ENCODE data around the gene RARA. TPM values are rescaled to one million over a fixed set of nuclear protein-coding genes. Genes with fewer than 3 reads are reported as not detected.

The RARA gene
- total RNA-seq, 1 experiment from 2014 or later: 25.4 TPM

DNA sequence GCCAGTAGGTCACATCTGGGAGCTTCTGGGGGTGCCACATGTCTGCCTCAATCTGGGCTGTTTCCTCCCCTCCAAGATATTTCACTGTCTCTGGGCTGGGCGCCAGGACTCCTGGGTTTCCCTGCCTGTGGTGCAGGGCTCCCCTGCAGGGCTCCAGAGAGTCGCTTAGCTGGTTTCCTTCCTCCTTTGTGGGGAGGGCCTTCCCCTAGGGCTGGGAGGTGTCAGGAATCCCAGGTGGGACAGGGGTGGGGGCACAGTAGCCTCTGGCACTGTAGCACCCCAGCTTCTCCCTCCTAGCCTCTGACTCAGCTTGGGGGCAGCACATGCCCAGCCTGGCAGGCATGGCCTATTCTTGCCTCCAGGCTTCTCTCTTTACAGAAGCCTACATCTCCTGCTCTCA, 2.6 kb downstream of the RARA start:
- BruUV-seq (replicated peaks): no TSS peak
- Histone ChIP-seq H3K27ac (ENCODE audit: low read depth, low read length, poor library complexity, severe bottlenecking) (peak overlapping the region; percentile 67), H3K9me3 (ENCODE audit: low read depth, low read length, poor library complexity, severe bottlenecking) (no peaks in the 10 kb centered on the region), H3K27me3 (replicated peaks; ENCODE audit: insufficient read depth, low read depth, low read length, poor library complexity) (no peaks in the 10 kb centered on the region), H3K4me3 (ENCODE audit: low read depth, low read length, poor library complexity, severe bottlenecking) (no peak overlapping the region), H3K36me3 (ENCODE audit: insufficient read depth, low read length, poor library complexity, severe bottlenecking) (no peaks in the 10 kb centered on the region), H3K4me1 (ENCODE audit: insufficient read depth, low read length, poor library complexity, severe bottlenecking) (peaks cover 63% of the 10 kb centered on the region)
- peak; percentile 60 for DNase-seq (ENCODE audit: low spot score)
- POLR2A ChIA-PET (ENCODE audit: low non-redundant PET): no interaction called here
- CTCF ChIA-PET: interaction anchor here (0.6 kb wide), 1 partner anchor 1325 kb away, joined by 8 read pairs; no protein-coding TSS in a partner anchor
- TF ChIP-seq EZH2 (IDR thresholded peaks at IDR 0.05; ENCODE audit: borderline replicate concordance, low read depth, low read length, poor library complexity, severe bottlenecking) (no peak), CTCF (conservative IDR thresholded peaks at IDR 0.05; ENCODE audit: low read depth, low read length) (no peak)
- intact Hi-C loops (cut with micrococcal nuclease; ENCODE audit: unreplicated experiment): no loop called here

GRCh38 chr17:40312131-40312731, 3.3 kb downstream of the RARA start:
- no TSS peak for BruUV-seq (replicated peaks)
- Histone ChIP-seq H3K36me3 (ENCODE audit: insufficient read depth, low read length, poor library complexity, severe bottlenecking) (no peaks in the 10 kb centered on the region), H3K27ac (ENCODE audit: low read depth, low read length, poor library complexity, severe bottlenecking) (peak overlapping the region; percentile 67), H3K4me1 (ENCODE audit: insufficient read depth, low read length, poor library complexity, severe bottlenecking) (peaks cover 62% of the 10 kb centered on the region), H3K4me3 (ENCODE audit: low read depth, low read length, poor library complexity, severe bottlenecking) (no peak overlapping the region), H3K9me3 (ENCODE audit: low read depth, low read length, poor library complexity, severe bottlenecking) (no peaks in the 10 kb centered on the region), H3K27me3 (replicated peaks; ENCODE audit: insufficient read depth, low read depth, low read length, poor library complexity) (no peaks in the 10 kb centered on the region)
- intact Hi-C loops (cut with micrococcal nuclease; ENCODE audit: unreplicated experiment): no loop called here
- ChIA-PET POLR2A (ENCODE audit: low non-redundant PET) (interaction anchor here (0.7 kb wide), 1 partner anchor 27 kb away, joined by 3 read pairs; no protein-coding TSS in a partner anchor), CTCF (interaction anchor here (0.6 kb wide), 1 partner anchor 1325 kb away, joined by 8 read pairs; no protein-coding TSS in a partner anchor)
- DNase-seq (ENCODE audit: low spot score): no peak
- TF ChIP-seq EZH2 (IDR thresholded peaks at IDR 0.05; ENCODE audit: borderline replicate concordance, low read depth, low read length, poor library complexity, severe bottlenecking) (no peak), CTCF (conservative IDR thresholded peaks at IDR 0.05; ENCODE audit: low read depth, low read length) (no peak)

DNA sequence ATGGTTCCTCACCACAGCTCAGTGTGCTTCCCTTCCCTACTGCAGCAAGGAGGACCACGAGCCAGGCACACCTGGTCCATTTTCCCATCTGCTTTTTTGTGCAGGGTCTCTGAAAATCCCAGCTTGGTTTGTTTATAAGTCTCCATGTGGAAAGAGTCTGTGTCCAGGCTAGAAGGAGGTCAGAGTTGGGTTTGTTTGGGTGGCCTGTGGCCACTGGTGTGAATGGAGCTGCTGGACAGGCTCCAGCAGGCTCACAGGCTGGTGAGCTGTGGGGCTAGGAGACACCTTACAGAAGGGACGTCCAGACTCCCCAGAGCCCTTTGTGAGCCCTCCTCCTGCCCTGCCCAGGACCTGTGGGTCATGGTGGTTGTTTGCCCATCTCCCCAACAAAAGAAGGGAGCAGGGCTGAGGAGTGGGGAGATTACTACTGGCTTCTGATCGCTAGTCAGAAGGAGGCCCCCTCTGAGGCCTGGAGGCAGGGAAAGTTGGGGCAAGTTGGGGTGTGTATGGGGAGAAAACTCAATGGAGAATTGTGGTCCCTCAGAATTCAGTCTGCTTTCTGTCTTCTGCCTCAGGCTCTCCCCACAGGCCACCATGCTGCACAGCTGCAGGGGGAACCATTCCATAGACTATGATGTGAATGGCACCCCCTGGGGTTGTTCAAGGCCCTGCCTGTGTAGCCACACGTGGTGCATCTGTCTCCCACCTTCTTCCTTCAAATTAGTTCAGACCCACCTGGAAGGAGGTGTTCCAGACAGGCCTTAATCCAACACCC, 4.1 kb downstream of the RARA start:
- Histone ChIP-seq H3K4me3 (ENCODE audit: low read depth, low read length, poor library complexity, severe bottlenecking) (no peak overlapping the region), H3K9me3 (ENCODE audit: low read depth, low read length, poor library complexity, severe bottlenecking) (no peaks in the 10 kb centered on the region), H3K27me3 (replicated peaks; ENCODE audit: insufficient read depth, low read depth, low read length, poor library complexity) (no peaks in the 10 kb centered on the region), H3K27ac (ENCODE audit: low read depth, low read length, poor library complexity, severe bottlenecking) (peak overlapping the region; percentile 61), H3K36me3 (ENCODE audit: insufficient read depth, low read length, poor library complexity, severe bottlenecking) (no peaks in the 10 kb centered on the region), H3K4me1 (ENCODE audit: insufficient read depth, low read length, poor library complexity, severe bottlenecking) (peaks cover 58% of the 10 kb centered on the region)
- CTCF ChIA-PET: no interaction called here
- TF ChIP-seq CTCF (conservative IDR thresholded peaks at IDR 0.05; ENCODE audit: low read depth, low read length) (no peak), EZH2 (IDR thresholded peaks at IDR 0.05; ENCODE audit: borderline replicate concordance, low read depth, low read length, poor library complexity, severe bottlenecking) (no peak)
- no TSS peak for BruUV-seq (replicated peaks)
- no peak for DNase-seq (ENCODE audit: low spot score)
- intact Hi-C loops (cut with micrococcal nuclease; ENCODE audit: unreplicated experiment): no loop called here
- POLR2A ChIA-PET (ENCODE audit: low non-redundant PET): interaction anchor here (0.7 kb wide), 1 partner anchor 28 kb away, joined by 3 read pairs; no protein-coding TSS in a partner anchor

Measured in A673 (cell line).